SU-DHL-6 (cell line): Measurements from ENCODE around the gene NKAIN1.

Experiments
- CTCF ChIP-seq: fragments of 200-600 bp; sonication (generic); IDR thresholded peaks from one replicate; pipeline ENCODE4 v1.5.1; 2017; ENCODE audit warnings: antibody characterized with exemption, mild to moderate bottlenecking, low read length, moderate library complexity; ENCODE audit not compliant: insufficient read depth, poor library complexity, severe bottlenecking
- EZH2phosphoT487 ChIP-seq: fragments of 200-600 bp; sonication (generic), shearing (Covaris generic); conservative IDR thresholded peaks from 2 replicates; pipeline ENCODE4 v1.6.1; 2018; ENCODE audit warnings: mild to moderate bottlenecking, antibody characterized with exemption, low read length, moderate library complexity, mixed read lengths

GRCh38 chr1:31203215-31203614 is 36.5 kb downstream of the NKAIN1 start:
- TF ChIP-seq EZH2phosphoT487 (no peak), CTCF (no peak)
